ENCODE measurements around the gene GDF7. TPM values are rescaled to one million over a fixed set of nuclear protein-coding genes. Genes with fewer than 3 reads are reported as not detected.

Gene GDF7
- total RNA-seq, 3 donors from 2014 or later, result 0.14 to 0.73 (median 0.14) TPM

DNA sequence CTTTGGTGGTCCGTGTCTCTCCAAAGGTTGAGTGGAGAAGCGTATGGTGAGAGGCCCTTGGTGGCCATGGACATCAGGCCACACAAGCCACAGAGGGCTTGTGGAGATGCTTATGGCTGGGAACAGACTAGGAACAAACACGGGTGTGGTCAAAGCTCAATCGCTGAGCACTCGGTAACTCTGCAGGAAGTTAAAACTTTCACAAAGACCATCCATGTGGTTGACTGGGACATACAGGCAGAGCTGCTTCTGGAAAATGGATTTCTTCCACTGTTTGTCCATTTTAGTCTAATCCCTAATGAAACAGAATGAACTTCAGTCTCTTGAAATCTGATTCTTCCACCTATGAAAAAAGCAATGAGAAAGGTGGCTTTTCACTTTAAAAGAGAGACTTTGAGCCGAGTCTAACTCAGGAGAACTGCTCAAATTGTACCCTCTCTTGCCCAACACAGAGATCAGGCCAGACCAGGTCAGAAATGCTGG lies 17.7 kb downstream of the GDF7 start:
- intact Hi-C loops (cut with DNase I, micrococcal nuclease), result no loop called here
- no peaks in the 10 kb centered on the region for H3K4me1 ChIP-seq (ENCODE audit: low read depth)
- DNase-seq, result no peak

DNA sequence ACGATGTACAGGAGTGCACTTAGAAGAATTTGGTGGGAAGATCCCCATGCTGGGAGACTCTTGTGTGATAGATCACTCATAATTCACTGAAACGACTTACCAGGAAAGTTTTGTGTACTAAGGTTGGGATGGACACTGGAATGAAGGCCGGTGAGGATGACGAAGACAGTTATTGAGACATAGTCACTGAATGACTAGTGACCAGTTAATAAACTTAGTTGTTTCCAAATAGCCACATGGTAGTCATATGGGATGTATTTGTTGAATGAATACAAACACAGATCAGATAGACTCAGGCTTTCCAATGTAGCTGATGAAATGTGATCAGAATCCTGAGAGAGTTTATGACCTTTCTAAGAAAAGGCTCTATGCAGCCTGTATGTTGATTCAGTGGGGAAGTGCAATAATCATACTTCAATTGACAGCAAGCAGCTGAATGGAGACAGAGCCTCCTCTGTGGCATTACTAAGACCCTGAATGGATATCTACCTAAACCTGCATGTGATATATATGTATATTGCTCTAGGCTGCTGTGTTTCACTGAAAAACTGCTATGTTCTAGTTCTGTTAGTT lies 20.4 kb downstream of the GDF7 start:
- intact Hi-C loops (cut with DNase I, micrococcal nuclease), result no loop called here
- no peak for ATAC-seq
- H3K36me3 ChIP-seq (ENCODE audit: low read depth), result no peaks in the 10 kb centered on the region

More for the DNA sequence above, 17.7 kb downstream of the GDF7 start:
- peak; percentile 14 for ATAC-seq
- no peaks in the 10 kb centered on the region for H3K9me3 ChIP-seq
- H3K36me3 ChIP-seq (ENCODE audit: low read depth), result no peaks in the 10 kb centered on the region
- TF ChIP-seq, protein P1, sequence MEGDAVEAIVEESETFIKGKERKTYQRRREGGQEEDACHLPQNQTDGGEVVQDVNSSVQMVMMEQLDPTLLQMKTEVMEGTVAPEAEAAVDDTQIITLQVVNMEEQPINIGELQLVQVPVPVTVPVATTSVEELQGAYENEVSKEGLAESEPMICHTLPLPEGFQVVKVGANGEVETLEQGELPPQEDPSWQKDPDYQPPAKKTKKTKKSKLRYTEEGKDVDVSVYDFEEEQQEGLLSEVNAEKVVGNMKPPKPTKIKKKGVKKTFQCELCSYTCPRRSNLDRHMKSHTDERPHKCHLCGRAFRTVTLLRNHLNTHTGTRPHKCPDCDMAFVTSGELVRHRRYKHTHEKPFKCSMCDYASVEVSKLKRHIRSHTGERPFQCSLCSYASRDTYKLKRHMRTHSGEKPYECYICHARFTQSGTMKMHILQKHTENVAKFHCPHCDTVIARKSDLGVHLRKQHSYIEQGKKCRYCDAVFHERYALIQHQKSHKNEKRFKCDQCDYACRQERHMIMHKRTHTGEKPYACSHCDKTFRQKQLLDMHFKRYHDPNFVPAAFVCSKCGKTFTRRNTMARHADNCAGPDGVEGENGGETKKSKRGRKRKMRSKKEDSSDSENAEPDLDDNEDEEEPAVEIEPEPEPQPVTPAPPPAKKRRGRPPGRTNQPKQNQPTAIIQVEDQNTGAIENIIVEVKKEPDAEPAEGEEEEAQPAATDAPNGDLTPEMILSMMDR (IDR thresholded peaks at IDR 0.05), result no peak
- H3K4me3 ChIP-seq, result no peak overlapping the region

DNA sequence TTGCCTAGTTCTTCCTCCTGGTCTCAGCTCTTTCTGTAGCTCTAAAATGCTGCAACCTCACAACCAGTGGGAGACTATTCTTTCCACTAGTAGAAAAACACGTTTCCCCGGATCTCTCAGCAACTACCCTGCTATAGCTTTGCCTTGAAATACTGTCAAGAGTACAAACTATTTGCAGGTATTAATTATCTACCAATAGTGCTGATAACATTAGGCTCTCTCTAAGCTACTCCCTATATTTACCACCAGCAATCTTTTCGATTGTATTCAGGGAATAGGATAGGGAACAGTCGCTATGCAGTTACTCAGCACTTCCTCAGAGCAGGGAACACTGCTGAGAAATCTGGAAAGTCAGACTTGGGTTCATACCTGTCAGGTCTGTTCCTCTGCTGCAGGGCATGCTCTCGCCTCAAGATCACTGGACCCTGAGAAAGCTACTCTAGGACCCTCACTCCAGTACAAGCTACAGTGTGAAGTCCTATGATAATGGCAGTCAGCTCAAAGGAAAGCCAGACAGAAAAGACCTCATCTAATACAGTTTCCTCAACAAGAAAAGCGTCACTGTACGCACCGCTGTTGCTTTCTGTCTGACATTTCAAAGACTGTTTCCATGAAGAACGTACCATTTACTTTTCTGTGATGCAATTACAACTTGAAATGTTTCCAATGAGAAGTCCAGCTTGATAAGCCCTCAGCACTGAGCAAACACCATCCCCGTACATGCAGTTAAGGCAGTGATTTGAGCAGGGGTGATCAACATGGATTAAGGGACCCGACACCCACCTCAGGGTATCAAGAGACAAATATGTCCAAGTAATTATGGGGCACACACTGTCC lies 22.7 kb downstream of the GDF7 start:
- no peak for DNase-seq
- TF ChIP-seq, protein P1 (IDR thresholded peaks at IDR 0.05), result no peak
- Histone ChIP-seq H3K4me3 (no peak overlapping the region), H3K36me3 (ENCODE audit: low read depth) (no peaks in the 10 kb centered on the region), H3K4me1 (ENCODE audit: low read depth) (peaks cover 8% of the 10 kb centered on the region), H3K9me3 (no peaks in the 10 kb centered on the region)
- peak; percentile 9 for ATAC-seq
- intact Hi-C loops (cut with DNase I, micrococcal nuclease), result no loop called here

More for the DNA sequence above, 20.4 kb downstream of the GDF7 start:
- Histone ChIP-seq H3K9me3 (no peaks in the 10 kb centered on the region), H3K4me3 (no peak overlapping the region), H3K4me1 (ENCODE audit: low read depth) (peaks cover 8% of the 10 kb centered on the region)
- no peak for DNase-seq
- TF ChIP-seq, protein P1 (IDR thresholded peaks at IDR 0.05), result no peak

DNA sequence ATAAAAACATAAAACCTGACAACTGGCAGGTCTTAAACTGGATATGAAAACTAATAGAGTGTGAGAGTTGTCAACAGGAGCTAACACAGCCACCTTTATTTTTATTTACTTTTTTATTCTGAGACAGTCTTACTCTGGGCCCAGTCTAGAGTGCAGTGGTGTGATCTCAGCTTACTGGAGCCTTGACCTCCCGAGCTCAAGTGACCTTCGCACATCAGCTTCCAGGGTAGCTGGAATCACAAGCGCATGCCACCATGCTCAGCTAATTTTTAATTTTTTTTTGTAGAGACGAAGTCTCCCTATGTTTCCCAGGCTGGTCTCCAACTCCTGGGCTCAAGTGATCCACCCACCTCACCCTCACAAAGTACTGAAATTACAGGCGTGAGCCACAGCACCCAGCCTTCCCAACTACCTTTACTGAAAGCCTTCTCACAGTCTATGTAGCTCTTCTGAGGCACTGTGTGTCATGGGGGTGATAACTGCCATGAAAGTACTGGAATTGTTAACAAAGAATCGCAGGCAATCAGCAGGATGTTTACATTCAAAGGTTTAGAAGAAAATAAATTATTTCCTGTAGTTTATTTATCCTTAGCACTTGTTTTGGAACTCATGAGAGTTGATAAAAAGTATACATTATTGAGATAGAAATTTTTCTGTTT lies 24.3 kb downstream of the GDF7 start:
- ATAC-seq (no peak), DNase-seq (no peak)
- Histone ChIP-seq H3K36me3 (ENCODE audit: low read depth) (no peaks in the 10 kb centered on the region), H3K4me3 (no peak overlapping the region), H3K9me3 (no peaks in the 10 kb centered on the region), H3K4me1 (ENCODE audit: low read depth) (peaks cover 8% of the 10 kb centered on the region)
- intact Hi-C loops (cut with DNase I, micrococcal nuclease), result no loop called here
- TF ChIP-seq, protein P1 (IDR thresholded peaks at IDR 0.05), result no peak

DNA sequence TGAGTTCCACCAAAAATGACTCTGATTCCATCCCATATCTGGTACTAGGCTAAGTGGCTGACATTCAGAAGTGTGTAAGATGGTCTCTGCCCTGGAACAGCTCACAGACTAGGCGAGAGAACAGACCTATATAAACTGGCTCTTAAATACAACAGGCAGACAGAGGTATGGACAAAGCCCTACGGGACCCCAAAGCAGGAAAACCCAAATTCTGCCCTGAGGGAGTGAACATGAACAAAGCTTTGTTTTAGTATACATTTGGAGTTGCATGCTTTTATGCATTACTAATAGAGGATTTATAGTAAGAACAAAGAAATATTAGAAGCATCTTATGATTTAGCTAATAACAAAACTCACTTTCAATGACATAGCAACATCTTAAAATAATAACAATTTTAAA lies 25.1 kb downstream of the GDF7 start:
- TF ChIP-seq, protein P1 (IDR thresholded peaks at IDR 0.05), result no peak
- H3K4me3 ChIP-seq, result no peak overlapping the region
- no peaks in the 10 kb centered on the region for H3K9me3 ChIP-seq
- no peak for ATAC-seq
- intact Hi-C loops (cut with DNase I, micrococcal nuclease), result no loop called here
- no peaks in the 10 kb centered on the region for H3K36me3 ChIP-seq (ENCODE audit: low read depth)
- DNase-seq, result no peak
- peaks cover 8% of the 10 kb centered on the region for H3K4me1 ChIP-seq (ENCODE audit: low read depth)
